ENCODE data around the gene TSPAN9. TPM values are rescaled to one million over a fixed set of nuclear protein-coding genes. Genes with fewer than 3 reads are reported as not detected.

TSPAN9 gene
- total and polyA plus RNA-seq, 2 of the 4 experiments (the other 2 are of a cell fraction) = 17.7 to 39.1 TPM

GRCh38 chr12:3319723-3320492 lies 242.7 kb downstream of the TSPAN9 start:
- H3K18ac ChIP-seq (ENCODE audit: low read depth, low read length) = no peak overlapping the region
- no peak overlapping the region for H2AK5ac ChIP-seq (ENCODE audit: low read depth, low read length)
- H3K56ac ChIP-seq (ENCODE audit: extremely low read depth, insufficient read depth, low read length) = no peak overlapping the region
- H2AK9ac ChIP-seq (replicated peaks; ENCODE audit: low read depth, low read length, poor library complexity) = no peak overlapping the region
- H4K8ac ChIP-seq (ENCODE audit: low read depth in 2 of 2, low read length in 2 of 2) = no peak overlapping the region
- ATAC-seq (ENCODE audit: low read depth) = no peak
- H3K27ac ChIP-seq (ENCODE audit: insufficient read depth, low read length) = no peak overlapping the region
- H4K91ac ChIP-seq (ENCODE audit: insufficient read depth, low read depth, low read length) = no peak overlapping the region
- intact Hi-C loops (cut with micrococcal nuclease) (no loop called here), in situ Hi-C loops (cut with MboI; ENCODE audit: low sequenced_read_pairs) (loop anchor here (10.0 kb wide), 1 partner anchor 475 kb away; no protein-coding TSS in a partner anchor), dilution Hi-C loops (cut with HindIII; ENCODE audit: low sequenced_read_pairs, unreplicated experiment) (no loop called here)
- no peaks in the 10 kb centered on the region for H3K36me3 ChIP-seq (ENCODE audit: control insufficient read depth, insufficient read depth, low read length)
- H3K27me3 ChIP-seq (ENCODE audit: control insufficient read depth, insufficient read depth, low read length) = peaks cover 71% of the 10 kb centered on the region
- no peak overlapping the region for H2BK20ac ChIP-seq (ENCODE audit: low read depth, low read length)
- H3K23ac ChIP-seq (ENCODE audit: low read depth, low read length) = no peak overlapping the region
- H3K9me3 ChIP-seq (ENCODE audit: control insufficient read depth, insufficient read depth, low read length) = no peaks in the 10 kb centered on the region
- H3K4ac ChIP-seq (ENCODE audit: low read depth, low read length) = no peak overlapping the region
- H2BK120ac ChIP-seq (ENCODE audit: low read depth, low read length) = no peak overlapping the region
- ChIA-PET CTCF (no interaction called here), POLR2A (ENCODE audit: unreplicated experiment) (no interaction called here)
- no peak overlapping the region for H3K9ac ChIP-seq (ENCODE audit: low read depth, low read length)
- H4K5ac ChIP-seq (ENCODE audit: low read depth, low read length) = no peak overlapping the region
- H2BK15ac ChIP-seq (ENCODE audit: low read depth, low read length) = no peak overlapping the region
- no TSS peak for BruUV-seq (replicated peaks)
- H3K79me1 ChIP-seq (ENCODE audit: low read depth in 1 of 2, low read length in 2 of 2) = no peaks in the 10 kb centered on the region
- H3K14ac ChIP-seq (replicated peaks; ENCODE audit: low read depth, low read length) = no peak overlapping the region
- TF ChIP-seq MAZ (IDR thresholded peaks at IDR 0.05; ENCODE audit: borderline replicate concordance, low read depth, low read length) (no peak), NFE2L2 (IDR thresholded peaks at IDR 0.05; ENCODE audit: low read depth, low read length) (no peak), CEBPB (IDR thresholded peaks at IDR 0.05; ENCODE audit: low read depth, low read length) (no peak), RCOR1 (IDR thresholded peaks at IDR 0.05; ENCODE audit: insufficient replicate concordance, low read length) (no peak), MXI1 (IDR thresholded peaks at IDR 0.05; ENCODE audit: borderline replicate concordance, low read depth, low read length) (no peak), FOS (IDR thresholded peaks at IDR 0.05; ENCODE audit: low read depth, low read length) (no peak), RFX5 (IDR thresholded peaks at IDR 0.05; ENCODE audit: low read depth, low read length) (no peak), ELK1 (IDR thresholded peaks at IDR 0.05; ENCODE audit: borderline replicate concordance, low read depth, low read length) (no peak), MAFK (IDR thresholded peaks at IDR 0.05; ENCODE audit: low read depth, low read length) (no peak), CTCF (conservative IDR thresholded peaks at IDR 0.05; ENCODE audit: low read depth, low read length) (no peak), USF2 (IDR thresholded peaks at IDR 0.05; ENCODE audit: low read depth, low read length) (no peak), SMC3 (IDR thresholded peaks at IDR 0.05; ENCODE audit: low read depth, low read length) (no peak), POLR2A (IDR thresholded peaks at IDR 0.05; ENCODE audit: low read depth, low read length) (no peak)
- H3K4me1 ChIP-seq (ENCODE audit: control insufficient read depth, insufficient read depth, low read length) = 0 out of 2 replicates have a peak, but pooled peaks cover 3% of the 10 kb centered on the region
- no peak overlapping the region for H2AFZ ChIP-seq (replicated peaks; ENCODE audit: low read length, poor library complexity)
- no peak for DNase-seq
- H3K9me1 ChIP-seq (ENCODE audit: insufficient read depth, low read length) = no peaks in the 10 kb centered on the region
- 65% methylated on average over 13 of the region's 17 CpGs; no CpG with 5 or more reads in 1 of the 2 experiments for WGBS, 2 experiments (ENCODE audit: extremely low coverage in 2 of 2, insufficient read length in 1 of 2)
- H3K4me2 ChIP-seq (ENCODE audit: low read depth, low read length) = no peak overlapping the region
- H2BK5ac ChIP-seq (ENCODE audit: low read depth, low read length, poor library complexity, severe bottlenecking) = no peak overlapping the region
- no peaks in the 10 kb centered on the region for H4K20me1 ChIP-seq (ENCODE audit: insufficient read depth, low read length)
- H3K4me3 ChIP-seq (ENCODE audit: insufficient read depth, low read depth, low read length) = no peak overlapping the region
